LNCAP (cell line): ENCODE results near the gene ICAM5.

Experiments used
- CTCF ChIP-seq: fragments of 450-650 bp; IDR thresholded peaks from 2 replicates; pipeline ENCODE4 v1.5.1; 2017; ENCODE audit warnings: mild to moderate bottlenecking

ICAM5 gene

GRCh38 chr19:10277795-10278589 is 11.8 kb upstream of the ICAM5 start:
- no peak for TF ChIP-seq CTCF

GRCh38 chr19:10278935-10279334 is 10.8 kb upstream of the ICAM5 start:
- TF ChIP-seq CTCF, result no peak

DNA sequence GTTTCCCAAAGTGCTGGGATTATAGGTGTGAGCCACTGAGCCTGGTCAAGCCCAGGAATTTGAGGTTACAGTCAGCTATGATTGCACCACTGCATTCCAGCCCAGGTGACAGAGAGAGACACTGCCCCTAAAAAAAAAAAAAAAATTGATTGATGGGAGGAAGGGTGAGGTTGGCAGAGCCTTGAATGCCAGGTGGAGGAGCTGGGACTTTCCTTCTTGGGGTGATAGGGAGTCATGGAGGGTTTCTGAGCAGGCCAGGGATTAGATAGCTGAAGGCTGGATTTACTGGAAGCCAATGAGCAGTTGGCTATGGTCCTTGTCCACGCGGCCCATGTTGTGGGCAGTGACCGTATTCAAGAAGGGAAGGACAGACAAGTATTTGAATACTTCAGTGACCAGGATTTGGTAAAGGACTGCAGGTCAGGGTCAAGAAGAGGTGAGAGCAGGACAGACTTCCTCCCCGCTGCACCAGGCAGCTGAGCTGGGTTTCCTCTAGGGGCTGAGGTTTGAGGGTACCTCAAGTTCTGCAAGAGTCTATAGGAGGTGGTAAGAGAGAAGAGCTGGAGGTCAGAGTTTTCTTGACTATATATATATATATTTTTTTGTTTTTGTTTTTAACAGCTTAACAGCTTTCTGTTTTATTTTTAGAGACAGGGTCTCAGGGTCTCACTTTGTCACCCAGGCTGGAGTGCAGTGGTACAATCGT is 9.9 kb upstream of the ICAM5 start:
- no peak for TF ChIP-seq CTCF

DNA sequence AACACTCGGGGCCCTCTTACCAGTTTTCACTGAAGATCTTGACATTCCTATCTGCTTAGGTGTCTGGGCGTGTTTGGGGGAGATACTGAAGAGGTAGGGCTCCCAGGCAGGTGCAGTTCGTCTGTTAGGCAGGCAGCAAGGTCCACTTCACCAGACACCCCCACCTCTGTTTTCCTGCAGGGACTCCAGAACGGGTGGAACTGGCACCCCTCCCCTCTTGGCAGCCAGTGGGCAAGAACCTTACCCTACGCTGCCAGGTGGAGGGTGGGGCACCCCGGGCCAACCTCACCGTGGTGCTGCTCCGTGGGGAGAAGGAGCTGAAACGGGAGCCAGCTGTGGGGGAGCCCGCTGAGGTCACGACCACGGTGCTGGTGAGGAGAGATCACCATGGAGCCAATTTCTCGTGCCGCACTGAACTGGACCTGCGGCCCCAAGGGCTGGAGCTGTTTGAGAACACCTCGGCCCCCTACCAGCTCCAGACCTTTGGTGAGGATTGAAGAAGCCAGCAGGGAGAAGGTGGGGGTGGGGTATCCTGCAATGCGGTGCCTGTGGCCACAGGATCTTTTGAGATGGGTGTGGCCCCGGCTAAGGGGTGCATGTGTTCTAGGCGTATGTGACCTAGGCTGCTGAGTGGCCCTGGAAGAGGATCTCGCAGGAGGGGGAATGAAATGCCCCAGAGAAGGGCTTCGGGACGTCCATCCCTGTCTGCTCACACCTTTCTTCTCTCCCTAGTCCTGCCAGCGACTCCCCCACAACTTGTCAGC is 6.3 kb upstream of the ICAM5 start:
- TF ChIP-seq CTCF, result no peak

DNA sequence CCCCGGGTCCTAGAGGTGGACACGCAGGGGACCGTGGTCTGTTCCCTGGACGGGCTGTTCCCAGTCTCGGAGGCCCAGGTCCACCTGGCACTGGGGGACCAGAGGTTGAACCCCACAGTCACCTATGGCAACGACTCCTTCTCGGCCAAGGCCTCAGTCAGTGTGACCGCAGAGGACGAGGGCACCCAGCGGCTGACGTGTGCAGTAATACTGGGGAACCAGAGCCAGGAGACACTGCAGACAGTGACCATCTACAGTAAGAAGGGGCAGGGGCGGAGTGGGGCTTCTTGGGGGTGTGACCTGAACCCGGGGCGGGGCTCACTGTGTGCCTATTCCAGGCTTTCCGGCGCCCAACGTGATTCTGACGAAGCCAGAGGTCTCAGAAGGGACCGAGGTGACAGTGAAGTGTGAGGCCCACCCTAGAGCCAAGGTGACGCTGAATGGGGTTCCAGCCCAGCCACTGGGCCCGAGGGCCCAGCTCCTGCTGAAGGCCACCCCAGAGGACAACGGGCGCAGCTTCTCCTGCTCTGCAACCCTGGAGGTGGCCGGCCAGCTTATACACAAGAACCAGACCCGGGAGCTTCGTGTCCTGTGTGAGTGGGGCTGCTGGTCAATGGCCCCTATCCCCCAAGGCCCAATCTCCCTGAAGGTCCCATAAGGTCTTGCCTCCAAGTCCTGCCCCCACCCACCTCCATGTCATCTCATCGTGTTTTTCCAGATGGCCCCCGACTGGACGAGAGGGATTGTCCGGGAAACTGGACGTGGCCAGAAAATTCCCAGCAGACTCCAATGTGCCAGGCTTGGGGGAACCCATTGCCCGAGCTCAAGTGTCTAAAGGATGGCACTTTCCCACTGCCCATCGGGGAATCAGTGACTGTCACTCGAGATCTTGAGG is 5.4 kb upstream of the ICAM5 start:
- TF ChIP-seq CTCF, result no peak

- no peak for TF ChIP-seq CTCF
These were observed 4.8 kb upstream of the ICAM5 start for GRCh38 chr19:10284960-10285278.

DNA sequence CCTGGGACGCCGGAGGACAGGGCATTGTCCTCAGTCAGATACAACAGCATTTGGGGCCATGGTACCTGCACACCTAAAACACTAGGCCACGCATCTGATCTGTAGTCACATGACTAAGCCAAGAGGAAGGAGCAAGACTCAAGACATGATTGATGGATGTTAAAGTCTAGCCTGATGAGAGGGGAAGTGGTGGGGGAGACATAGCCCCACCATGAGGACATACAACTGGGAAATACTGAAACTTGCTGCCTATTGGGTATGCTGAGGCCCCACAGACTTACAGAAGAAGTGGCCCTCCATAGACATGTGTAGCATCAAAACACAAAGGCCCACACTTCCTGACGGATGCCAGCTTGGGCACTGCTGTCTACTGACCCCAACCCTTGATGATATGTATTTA is 4.4 kb upstream of the ICAM5 start:
- no peak for TF ChIP-seq CTCF
